ENCODE measurements around the gene TAF3.
A peak's percentile ranks its signal among the peaks of the same experiment; 100 is the strongest.

TAF3 gene

GRCh38 chr10:8049045-8049864, 230.9 kb downstream of the TAF3 start:
- no peak for DNase-seq

- no peak for DNase-seq
These were observed 231.7 kb downstream of the TAF3 start for GRCh38 chr10:8049865-8050555.

GRCh38 chr10:8050556-8051108, 232.3 kb downstream of the TAF3 start:
- DNase-seq = no peak

GRCh38 chr10:8051109-8051821, 233.0 kb downstream of the TAF3 start:
- no peak for DNase-seq

- no peak for DNase-seq
These were observed 233.5 kb downstream of the TAF3 start for GRCh38 chr10:8051851-8052257.

GRCh38 chr10:8052341-8052955, 234.1 kb downstream of the TAF3 start:
- DNase-seq = no peak

- DNase-seq = no peak
These were observed 234.7 kb downstream of the TAF3 start for GRCh38 chr10:8052956-8053445.

GRCh38 chr10:8053446-8054243, 235.3 kb downstream of the TAF3 start:
- DNase-seq = peak; percentile 41

- DNase-seq = no peak
These were observed 235.9 kb downstream of the TAF3 start for GRCh38 chr10:8054244-8054493.

GRCh38 chr10:8054494-8055407, 236.4 kb downstream of the TAF3 start, which contains the start of gene GATA3:
Gene GATA3, plus strand, starts transcription at chr10:8054688. Its CDS starts 968 bp downstream, at chr10:8055656.
- no peak for DNase-seq

GRCh38 chr10:8055420-8056349, 237.4 kb downstream of the TAF3 start:
- DNase-seq = no peak

- DNase-seq = no peak
These were observed 238.1 kb downstream of the TAF3 start for GRCh38 chr10:8056378-8056777.

GRCh38 chr10:8056871-8057331, 238.6 kb downstream of the TAF3 start:
- no peak for DNase-seq

- no peak for DNase-seq
These were observed 239.4 kb downstream of the TAF3 start for GRCh38 chr10:8057636-8058273.

GRCh38 chr10:8058274-8059111, 240.2 kb downstream of the TAF3 start:
- DNase-seq = no peak

GRCh38 chr10:8059191-8059936, 241.1 kb downstream of the TAF3 start:
- DNase-seq = no peak

- DNase-seq = no peak
These were observed 241.9 kb downstream of the TAF3 start for GRCh38 chr10:8060010-8060703.
